ENCODE measurements around the gene WFDC10B.
"Not testable (repeated sequence)": the region's sequence is repeated elsewhere in the genome, so short reads cannot be mapped to it uniquely, and the experiment has no call there.

Gene WFDC10B

DNA sequence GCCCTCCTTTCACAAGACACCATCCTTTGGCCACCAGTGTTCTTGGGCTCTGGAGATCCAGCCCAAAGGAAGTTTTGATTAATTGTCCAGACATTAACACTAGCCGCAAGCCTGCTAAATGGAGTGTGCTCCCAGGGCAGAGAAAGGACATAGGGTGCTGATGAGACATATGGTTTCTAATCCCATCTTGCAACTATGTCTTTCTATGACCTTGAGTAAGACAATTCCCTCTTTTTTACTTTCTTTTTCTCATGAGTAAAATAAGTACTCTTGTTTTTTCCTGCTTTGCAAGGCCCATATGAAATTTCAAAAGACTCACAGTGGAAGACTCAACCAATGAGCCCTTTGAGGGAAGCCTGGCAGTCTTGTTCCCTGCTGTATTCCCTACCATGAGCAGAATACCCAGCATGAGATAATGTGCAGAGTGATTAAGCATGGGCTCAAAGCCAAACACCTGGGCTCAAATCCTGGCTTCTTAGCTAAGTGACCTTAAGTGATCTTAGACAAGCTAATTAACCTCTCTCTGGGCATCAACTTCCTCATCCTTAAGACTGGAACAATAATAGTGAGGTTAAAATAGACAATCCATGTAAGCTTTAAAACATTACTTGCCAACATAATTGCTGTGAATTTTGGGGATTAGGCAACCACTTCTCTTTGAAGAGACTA lies at the start of gene WFDC10B:
Gene WFDC10B, minus strand, starts transcription at position 51 of the 669 bp plus-strand sequence. CDS start 19,027 bp downstream, outside the sequence.
- DNase-seq, result no peak

DNA sequence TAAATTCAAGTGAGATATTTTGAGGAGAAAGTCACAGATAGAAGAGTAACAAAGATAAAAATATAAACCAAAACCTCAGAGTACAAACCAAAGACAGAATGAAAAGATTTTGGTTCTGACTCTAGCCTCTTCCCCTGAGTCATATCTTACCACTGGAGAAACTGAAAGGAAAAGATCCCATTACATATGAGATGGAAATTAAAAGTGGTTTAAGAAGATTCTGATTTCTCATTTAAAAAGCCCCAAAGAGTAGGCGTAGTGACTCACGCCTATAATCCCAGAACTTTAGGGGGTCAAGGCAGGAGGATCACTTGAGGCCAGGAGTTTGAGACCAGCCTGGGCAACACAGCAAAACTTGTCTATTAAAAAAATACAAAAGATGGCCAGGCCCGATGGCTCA lies 47.9 kb upstream of the WFDC10B start:
- DNase-seq, result peak; percentile 1

DNA sequence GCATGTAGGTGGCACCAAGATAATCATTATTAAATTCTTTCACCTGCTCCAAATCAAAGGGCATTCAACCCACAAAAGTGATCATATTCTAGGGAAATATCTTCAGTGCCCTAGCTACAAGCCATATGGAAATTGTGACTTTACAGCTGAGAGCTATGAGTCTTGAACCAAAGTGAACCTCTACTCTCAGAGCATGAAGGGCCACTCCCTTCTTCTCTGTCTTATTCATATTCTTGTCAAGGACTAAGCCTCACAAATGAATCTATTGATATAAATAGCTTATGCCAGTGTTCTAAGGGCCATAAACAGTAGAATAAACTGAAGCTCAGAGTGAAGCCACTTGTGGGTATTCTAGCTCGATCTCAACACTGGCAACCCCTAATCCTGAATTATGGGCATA lies 46.9 kb upstream of the WFDC10B start:
- no peak for DNase-seq

DNA sequence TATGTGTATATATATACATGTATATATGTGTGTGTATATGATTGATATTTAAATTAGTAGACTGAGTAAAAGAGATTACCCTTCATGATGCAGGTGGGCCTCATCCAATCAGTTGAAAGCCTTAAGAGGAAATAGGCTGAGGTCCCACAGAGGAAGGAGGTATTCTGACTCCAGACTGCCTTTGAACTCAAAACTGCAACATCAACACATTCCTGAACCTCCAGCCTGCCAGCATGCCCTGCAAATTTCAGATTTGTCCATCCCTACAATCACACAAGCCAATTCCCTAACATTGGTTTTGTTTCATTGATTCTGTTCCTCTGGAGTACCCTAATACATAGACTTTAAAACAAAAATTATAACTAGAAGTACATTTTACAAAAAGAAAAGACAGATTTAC lies 40.2 kb upstream of the WFDC10B start:
- DNase-seq, result no peak

DNA sequence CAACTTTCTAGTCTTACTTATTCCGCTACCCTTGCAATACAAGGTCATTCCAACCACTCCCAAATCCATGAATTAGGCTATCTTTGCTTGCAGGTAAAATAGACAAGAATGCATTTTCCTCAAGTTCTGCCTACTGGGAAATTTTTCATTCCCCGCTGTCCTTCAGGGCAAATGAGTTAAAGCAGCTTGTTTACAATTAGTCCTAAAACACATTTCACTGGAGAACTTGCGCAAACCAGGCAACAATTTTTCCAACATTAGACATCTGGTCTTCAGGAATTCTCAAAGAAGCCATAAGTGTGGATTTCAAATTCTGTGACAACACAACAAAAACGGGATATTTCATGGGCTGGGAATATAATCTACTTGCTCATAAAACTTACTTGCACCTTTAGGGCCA lies 37.8 kb upstream of the WFDC10B start:
- no peak for DNase-seq

DNA sequence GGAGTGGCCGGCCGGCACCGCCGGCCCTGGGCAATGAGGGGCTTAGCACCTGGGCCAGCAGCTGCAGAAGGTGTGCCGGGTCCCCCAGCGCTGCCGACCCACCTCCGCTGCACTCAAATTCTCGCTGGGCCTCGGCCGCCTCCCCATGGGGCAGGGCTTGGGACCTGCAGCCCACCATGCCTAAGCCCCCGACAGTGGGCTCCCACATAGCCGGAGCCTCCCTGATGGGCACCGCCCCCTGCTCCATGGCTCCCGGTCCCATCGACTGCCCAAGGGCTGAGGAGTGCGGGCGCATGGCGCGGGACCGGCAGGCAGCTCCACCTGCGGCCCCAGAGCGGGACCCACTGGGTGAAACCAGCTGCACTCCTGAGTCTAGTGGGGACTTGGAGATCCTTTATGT lies 31.2 kb upstream of the WFDC10B start:
- no peak for DNase-seq

DNA sequence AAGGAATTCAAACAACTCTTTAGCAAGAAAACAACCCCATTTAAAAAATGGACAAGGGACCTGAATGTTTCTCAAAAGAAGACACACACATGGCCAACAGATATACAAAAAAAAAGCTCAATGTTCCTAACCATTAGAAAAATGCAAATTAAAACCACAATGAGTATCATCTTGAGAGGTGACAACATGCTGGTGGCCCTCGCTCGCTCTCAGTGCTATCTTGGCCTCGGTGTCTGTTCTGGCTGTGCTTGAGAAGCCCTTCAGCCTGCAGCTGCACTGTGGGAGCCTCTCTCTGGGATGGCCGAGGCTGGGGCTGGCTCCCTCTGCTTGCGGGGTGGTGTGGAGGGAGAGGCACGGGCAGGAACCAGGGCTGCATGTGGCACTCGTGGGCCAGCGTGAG lies 30.7 kb upstream of the WFDC10B start:
- DNase-seq, result no peak

DNA sequence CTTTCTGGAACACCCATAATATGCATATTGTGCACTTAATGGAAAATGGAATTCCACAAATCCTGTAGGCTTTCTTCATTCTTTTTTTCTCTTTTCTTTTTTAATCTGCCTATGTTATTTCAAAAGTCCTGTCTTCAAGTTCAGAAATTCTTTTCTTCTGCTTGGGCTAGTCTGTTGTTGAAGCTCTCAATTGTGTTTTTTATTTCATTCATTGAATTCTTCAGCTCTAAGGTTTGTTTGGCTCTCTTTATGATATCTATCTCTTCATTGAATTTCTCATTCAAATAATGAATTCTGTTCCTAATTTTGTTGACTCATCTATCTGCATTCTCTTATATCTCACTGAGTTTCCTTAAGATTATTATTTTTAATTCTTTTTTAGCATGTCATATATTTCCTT lies 27.4 kb upstream of the WFDC10B start:
- no peak for DNase-seq

DNA sequence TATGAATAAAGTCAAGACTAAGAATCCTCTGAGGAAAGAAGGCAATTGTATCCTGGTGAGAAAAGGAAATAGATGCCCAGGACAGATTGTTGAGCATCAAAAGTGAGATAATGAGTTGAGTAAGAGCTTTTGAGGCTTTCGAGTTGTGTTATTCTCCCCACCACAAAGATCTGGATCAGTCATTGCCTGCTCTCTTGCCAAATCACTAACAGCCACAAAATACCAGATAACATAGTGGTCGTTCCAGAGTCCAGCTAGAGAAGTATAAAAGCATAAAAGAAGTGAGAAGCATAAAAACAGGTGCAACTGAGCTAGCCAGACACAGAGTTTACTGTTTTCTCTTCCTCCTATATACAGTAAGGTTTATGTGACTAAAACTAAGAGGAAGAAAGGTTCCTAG lies 22.2 kb upstream of the WFDC10B start:
- no peak for DNase-seq

DNA sequence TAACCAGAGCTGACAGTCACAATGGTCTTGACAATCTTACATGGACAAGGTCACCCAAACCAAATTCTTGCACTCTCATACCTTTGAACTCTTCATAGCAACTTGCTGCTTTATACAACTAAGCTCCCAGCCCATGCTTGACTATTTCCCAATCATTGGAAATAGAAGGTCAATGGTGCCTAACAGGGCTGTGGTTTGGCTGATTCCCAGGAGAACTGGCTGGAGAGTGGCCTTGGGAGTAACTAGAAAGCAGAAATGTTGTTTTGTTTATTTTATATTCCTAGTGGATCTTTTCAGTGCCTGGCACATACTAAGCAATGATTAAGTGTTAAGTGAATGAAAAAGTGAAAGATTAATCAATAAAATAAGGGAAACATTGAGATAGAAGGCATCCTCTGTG lies 20.3 kb upstream of the WFDC10B start:
- DNase-seq, result no peak

DNA sequence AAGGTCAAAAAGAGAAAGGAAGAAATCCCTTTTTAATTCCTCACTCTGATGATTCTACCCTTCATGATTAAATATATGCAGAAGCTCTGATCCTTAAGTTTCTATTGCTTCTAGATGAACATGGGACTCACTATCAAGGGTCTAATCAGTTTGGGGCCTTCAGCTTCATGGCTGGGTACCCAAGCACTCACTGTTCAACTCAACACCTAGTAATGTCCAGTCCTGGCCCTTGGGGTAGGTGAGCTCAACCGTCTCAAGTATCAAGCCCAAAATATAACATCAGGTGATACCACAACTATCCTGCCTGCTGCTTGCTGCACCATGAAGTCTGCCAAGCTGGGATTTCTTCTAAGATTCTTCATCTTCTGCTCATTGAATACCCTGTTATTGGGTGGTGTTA lies 17.2 kb upstream of the WFDC10B start, which contains the start of gene SPINT4:
Gene SPINT4, plus strand, starts transcription at position 301 of the 400 bp plus-strand sequence. Its CDS starts 21 bp downstream, at position 322.
- DNase-seq, result no peak

DNA sequence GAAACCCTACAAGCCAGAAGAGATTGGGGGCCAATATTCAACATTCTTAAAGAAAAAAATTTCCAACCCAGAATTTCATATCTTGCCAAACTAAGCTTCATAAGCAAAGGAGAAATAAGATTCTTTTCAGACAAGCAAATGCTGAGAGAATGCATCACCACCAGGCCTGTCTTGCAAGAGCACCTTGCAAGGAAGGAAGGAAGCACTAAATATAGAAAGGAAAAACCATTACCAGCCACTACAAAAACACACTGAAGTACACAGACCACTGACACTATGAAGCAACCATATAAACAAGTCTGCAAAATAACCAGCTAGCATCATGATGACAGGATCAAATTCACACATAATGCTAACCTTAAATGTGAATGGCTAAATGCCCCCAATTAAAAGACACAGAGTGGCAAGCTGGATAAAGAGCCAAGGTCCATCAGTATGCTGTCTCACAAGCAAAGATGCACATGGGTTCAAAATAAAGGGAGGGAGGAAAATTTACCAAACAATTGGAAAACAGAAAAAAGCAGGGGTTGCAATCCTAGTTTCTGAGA lies 11.4 kb upstream of the WFDC10B start:
- not testable (repeated sequence) for DNase-seq

DNA sequence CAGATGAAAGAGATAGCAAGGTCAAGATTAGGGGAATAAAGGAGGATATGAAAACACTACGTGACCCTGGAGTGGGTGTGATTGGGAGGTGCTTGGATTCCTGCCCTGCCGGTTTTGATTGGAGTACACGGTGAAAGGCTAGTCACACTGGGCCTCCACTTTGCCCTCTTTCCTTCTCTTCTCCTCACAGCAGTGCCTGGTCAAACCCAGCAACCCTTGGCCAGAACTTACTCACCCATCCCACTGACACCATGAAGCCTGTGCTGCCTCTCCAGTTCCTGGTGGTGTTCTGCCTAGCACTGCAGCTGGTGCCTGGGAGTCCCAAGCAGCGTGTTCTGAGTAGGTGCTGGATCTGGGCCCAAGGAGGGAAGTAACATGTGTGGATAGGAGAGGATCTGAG lies 2.9 kb downstream of the WFDC10B start, which contains the start of gene WFDC13:
Gene WFDC13, plus strand, starts transcription at position 166 of the 400 bp plus-strand sequence. Its CDS starts 86 bp downstream, at position 252.
- DNase-seq, result no peak

DNA sequence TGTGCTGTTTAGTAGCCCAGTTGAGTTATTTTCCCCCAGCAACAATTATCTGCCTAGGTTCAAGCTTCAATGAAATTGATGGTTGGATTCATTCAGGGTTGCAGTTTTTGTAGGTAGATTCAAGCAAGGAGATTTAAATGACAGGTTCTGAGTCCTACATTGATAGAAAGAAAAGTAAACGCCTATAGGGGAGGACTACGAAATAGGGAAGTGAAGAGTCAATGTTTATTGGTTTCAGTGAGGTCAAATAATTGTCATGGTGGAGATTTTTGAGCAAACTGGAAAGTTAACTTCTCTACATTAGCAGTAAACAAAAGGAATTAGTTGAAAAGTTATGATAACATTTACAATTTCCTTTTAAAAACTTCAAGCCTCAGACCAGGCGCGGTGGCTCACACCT lies 3.7 kb downstream of the WFDC10B start:
- DNase-seq, result no peak

DNA sequence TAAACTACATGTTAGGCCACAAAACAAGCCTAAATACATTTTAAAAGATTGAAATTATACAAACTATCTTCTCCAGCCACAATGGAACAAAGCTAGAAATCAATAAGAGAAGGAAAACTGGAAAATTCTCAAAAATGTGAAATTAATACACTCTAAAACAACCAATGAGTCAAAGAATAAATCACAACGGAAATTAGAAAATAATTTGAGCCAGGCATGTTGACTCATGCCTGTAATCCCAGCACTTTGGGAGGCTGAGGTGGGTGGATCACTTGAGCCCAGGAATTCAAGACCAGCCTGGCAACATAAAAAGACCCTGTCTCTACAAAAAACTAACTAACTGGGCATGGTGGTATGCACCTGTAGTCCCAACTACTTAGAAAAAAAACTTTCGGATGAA lies 9.3 kb downstream of the WFDC10B start:
- no peak for DNase-seq

DNA sequence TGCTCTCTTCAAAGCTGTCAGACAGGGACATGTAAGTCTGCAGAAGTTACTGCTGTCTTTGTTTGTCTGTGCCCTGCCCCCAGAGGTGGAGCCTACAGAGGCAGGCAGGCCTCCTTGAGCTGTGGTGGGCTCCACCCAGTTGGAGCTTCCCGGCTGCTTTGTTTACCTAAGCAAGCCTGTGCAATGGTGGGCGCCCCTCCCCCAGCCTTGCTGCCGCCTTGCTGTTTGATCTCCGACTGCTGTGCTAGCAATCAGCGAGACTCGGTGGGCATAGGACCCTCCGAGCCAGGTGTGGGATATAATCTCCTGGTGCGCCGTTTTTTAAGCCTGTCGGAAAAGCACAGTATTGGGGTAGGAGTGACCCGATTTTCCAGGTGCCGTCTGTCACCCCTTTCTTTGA lies 11.5 kb downstream of the WFDC10B start:
- DNase-seq, result not testable (repeated sequence)

DNA sequence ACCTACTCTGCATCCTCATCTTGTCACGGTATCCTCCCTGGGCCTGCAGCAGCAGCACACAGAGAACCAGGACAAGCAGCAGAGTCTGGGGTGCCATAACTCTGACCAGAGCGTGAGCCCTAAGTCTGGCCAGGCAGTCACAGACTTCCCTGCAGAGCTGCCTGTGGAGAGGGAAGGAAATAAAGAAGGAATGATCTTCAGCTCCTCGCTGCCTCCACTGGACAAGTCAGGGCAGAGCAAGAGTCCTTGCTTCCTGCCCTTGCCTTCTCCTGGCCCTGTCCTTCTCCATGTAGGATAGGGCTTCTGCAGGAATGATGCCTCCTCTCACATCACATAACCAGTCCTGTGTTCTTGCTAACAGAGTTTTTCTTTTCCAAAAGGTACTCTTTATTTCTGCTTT lies 18.9 kb downstream of the WFDC10B start:
- no peak for DNase-seq

DNA sequence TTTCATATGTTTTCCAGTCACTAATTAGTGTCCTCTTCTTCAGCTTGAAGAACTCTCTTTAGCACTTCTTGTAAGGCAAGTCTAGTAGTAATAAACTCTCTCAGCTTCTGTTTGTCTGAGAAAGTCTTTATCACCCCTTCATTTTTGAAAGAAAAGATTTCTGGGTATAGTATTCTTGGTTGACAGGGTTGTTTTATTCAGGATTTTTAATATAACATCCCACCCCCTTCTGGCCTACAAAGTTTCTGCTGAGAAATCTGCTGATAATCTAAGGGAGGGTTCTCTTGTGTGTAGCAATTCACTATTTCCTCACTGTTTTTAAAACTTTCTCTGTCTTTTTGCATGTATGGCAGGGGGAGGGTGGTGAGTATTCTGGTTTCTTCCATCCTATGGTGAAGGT lies 25.2 kb downstream of the WFDC10B start:
- no peak for DNase-seq

DNA sequence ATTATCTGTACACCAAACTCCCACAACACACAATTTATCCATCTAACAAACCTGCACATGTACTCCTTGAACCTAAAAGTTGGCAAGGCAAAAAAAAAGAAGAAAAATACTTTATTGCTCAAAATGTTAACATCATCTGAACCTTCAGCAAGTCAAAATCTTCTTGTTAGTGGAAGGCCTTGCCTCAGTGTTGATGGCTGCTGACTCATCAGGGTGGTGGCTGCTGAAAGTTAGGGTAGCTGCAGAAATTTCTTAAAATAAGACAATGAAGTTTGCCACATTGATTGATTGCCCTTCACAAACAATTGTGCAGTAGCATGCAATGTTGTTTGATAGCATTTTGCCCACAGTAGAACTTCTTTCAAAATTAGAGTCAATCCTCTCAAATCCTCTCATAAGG lies 32.1 kb downstream of the WFDC10B start:
- DNase-seq, result no peak

DNA sequence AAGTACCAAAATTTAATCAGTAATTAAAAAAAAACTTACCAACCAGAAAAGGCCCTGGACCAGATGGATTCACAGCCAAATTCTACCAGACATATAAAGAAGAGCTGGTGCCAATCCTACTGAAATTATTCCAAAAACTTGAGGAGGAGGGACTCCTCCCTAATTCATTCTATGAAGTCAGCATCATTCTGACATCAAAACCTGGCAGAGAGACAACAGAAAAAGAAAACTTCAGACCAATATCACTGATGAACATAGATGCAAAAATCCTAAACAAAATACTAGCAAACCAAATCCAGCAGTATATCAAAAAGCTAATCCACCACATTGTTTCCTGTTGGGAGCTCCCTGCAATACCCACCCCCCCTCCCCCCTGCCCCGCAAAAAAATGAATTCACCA lies 34.7 kb downstream of the WFDC10B start, which contains the start of gene WFDC11:
Gene WFDC11, minus strand, starts transcription at position 101 of the 400 bp plus-strand sequence. CDS start 19,639 bp downstream, outside the sequence.
- no peak for DNase-seq

DNA sequence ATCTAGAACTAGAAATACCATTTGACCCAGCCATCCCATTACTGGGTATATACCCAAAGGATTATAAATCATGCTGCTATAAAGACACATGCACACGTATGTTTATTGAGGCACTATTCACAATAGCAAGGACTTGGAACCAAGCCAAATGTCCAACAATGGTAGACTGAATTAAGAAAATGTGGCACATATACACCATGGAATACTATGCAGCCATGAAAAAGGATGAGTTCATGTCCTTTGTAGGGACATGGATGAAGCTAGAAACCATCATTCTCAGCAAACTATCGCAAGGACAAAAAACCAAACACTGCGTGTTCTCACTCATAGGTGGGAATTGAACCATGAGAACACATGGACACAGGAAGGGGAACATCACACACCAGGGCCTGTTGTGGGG lies 47.8 kb downstream of the WFDC10B start:
- not testable (repeated sequence) for DNase-seq

DNA sequence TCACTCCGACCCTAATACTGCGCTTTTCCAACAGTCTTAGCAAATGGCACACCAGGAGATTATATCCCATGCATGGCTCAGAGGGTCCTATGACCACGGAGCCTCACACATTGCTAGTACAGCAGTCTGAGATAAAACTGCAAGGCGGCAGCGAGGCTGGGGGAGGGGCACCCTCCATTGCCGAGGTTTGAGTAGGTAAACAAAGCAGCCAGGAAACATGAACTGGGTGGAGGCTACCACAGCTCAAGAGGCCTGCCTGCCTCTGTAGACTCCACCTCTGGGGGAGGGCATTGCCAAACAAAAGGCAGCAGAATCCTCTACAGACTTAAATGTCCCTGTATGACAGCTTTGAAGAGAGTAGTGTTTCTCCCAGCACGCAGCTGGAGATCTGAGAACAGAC lies 53.1 kb downstream of the WFDC10B start:
- DNase-seq, result not testable (repeated sequence)

DNA sequence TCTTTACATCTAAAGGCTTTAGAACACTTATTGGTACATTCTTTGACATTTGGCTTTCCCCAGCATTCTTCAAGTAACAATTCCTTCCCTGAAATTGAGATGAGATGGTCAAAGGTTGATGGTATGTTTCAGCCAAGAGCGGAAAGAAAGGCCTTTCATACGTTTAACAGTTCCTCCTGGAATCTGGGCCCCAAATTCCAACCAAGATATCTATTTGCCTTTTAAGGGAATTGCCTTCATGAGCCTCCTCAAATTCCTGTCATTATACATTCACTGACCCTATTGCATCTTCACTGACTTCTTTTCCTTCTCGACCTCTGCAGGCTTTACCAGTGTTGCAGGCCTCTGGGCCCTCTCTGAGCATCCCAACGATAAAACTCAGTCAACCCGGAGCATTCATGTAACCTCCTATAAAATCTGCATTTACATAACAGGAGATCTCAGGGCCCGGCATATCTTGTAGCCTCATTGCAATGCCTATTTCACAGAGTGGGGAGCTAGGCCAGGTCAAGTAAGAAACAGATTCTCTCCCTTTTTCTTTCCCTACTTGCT lies 55.4 kb downstream of the WFDC10B start:
- no peak for DNase-seq

DNA sequence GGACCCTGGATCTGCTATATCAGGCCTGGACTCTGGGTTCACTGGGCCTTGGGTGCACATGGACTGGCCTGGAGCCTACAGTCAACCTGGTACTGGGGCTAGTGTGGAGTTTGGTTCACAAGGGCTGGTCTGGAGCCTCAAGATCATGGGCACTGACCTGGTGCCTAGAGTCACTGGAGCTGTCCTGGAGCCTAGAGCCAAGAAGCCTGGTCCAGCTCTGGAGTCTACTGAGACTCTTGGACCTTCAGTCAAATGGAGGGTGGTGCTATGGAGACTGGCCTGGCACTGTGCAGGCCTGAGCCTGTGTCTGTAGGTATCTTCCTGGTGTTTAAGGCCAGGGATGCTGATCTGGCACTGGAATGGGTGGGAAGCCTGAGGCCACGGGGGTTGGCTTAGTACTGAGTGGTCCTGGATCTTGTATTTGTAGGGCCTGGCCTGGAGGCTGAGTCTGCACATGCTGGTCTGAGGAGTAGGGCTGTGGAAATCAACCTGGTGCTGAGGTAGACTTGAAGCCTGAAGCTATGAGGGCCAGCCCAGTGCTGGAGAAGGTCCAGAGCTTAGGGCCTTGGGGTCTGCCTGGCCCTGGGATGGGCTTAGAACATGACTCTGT lies 57.3 kb downstream of the WFDC10B start:
- DNase-seq, result no peak
